Body of pancreas (tissue), 4 donors: ENCODE results near the gene DRC3. TPM values are rescaled to one million over a fixed set of nuclear protein-coding genes. Genes with fewer than 3 reads are reported as not detected.

Experiments
- ATAC-seq: fragments of 150-250 bp; one replicate; pipeline ENCODE4 v1.9.1; 2016
- DNase-seq, 4 donors: peaks; one replicate each; pipeline ENCODE4 v3.0.0-alpha.2; 2019
- H3K27ac ChIP-seq, 4 donors: fragments of 200-600 bp; sonication (generic); 1 replicate in 3 of 4; 2 replicates in 1 of 4; pipeline versions ENCODE4 v1.5.1 to v1.6.1; 2016 to 2019; ENCODE audit warnings: mild to moderate bottlenecking in 1 of 4, mixed read lengths in 1 of 4, moderate library complexity in 1 of 4
- H3K27me3 ChIP-seq, 2 donors: fragments of 200-600 bp; sonication (generic); one replicate each; pipeline ENCODE4 v1.6.0; 2016; ENCODE audit warnings: mild to moderate bottlenecking in 1 of 2
- H3K36me3 ChIP-seq, 2 donors: fragments of 200-600 bp; sonication (generic); replicated peaks in 1 of 2; 2 replicates each; pipeline ENCODE4 v1.5.1; 2016; ENCODE audit warnings: low read depth in 2 of 2; ENCODE audit not compliant: insufficient read depth in 1 of 2
- H3K4me1 ChIP-seq: fragments of 200-600 bp; sonication (generic); one replicate; pipeline ENCODE4 v1.6.0; 2016
- H3K4me3 ChIP-seq, 2 donors: fragments of 200-600 bp; sonication (generic); 1 replicate in 1 of 2; 2 replicates in 1 of 2; pipeline ENCODE4 v1.5.1; 2016 to 2019
- H3K9me3 ChIP-seq, 3 donors: fragments of 200-600 bp; sonication (generic); 1 replicate in 2 of 3; 2 replicates in 1 of 3; pipeline ENCODE4 v1.5.1; 2016
- CTCF ChIP-seq, 7 experiments: fragments of 450-650 bp in 4 of 7; fragments of 200-600 bp in 3 of 7; sonication (generic) in 3 of 7; IDR thresholded peaks; one replicate each; pipeline ENCODE4 v1.5.1; 2016 to 2019; ENCODE audit warnings: antibody characterized with exemption in 7 of 7
- POLR2A ChIP-seq, 3 donors: fragments of 450-650 bp; IDR thresholded peaks; one replicate each; pipeline ENCODE4 v1.6.1; 2016; ENCODE audit warnings: antibody characterized with exemption in 3 of 3, mild to moderate bottlenecking in 2 of 3
- WGBS, 2 donors: methylation state at CpG; one replicate each; pipeline ENCODE4 v1.1.5; 2017; 5-methylcytosine and 5-hydroxymethylcytosine counted together
- intact Hi-C: fragments of 100-400 bp; cut with DNase I; formaldehyde crosslinking; loops from one replicate; pipeline ENCODE4 v1.15.1; 2023
- total RNA-seq, 2 donors: library from RNA; depleted of rRNA; stranded (reverse); fragments of >200 nt; gene quantifications; one replicate each; pipeline ENCODE4 v1.1.0, GENCODE V29; 2016

The DRC3 gene
- total RNA-seq, 2 donors from 2014 or later = 2.9 to 6.9 TPM

- TF ChIP-seq CTCF (IDR thresholded peaks at IDR 0.05) (no peak), POLR2A (IDR thresholded peaks at IDR 0.05) (no peak)
- Histone ChIP-seq H3K27ac (no peak overlapping the region), H3K9me3 (no peaks in the 10 kb centered on the region), H3K4me1 (peaks cover 21% of the 10 kb centered on the region), H3K36me3 (no peaks in the 10 kb centered on the region), H3K27me3 (no peaks in the 10 kb centered on the region), H3K4me3 (no peak overlapping the region)
- DNase-seq = no peak
- 77 to 78% methylated on average over 7 of the region's 7 CpGs for WGBS, 2 donors
- intact Hi-C loops = no loop called here
- no peak for ATAC-seq
These were observed 8.8 kb upstream of the DRC3 start for GRCh38 chr17:17963694-17964436.

DNA sequence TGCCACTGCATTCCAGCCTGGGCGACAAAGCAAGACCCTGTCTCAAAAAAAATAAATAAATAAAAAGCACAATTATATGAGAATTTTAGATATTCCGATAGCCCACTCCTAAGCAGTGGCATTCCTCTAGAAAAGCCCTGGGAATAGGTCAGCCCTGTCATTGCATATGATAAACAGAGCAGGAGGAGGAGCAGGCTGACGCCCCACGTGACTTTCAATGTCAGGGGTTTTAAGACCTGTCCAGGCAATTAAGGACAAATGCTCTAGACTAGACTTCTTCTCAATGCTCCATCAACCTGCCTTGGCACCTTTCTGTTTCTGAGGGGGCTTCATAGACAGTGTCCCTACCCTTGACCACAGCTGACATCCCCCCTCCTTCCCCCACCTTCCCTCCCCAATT, 8.0 kb upstream of the DRC3 start:
- peaks cover 13% of the 10 kb centered on the region for H3K4me1 ChIP-seq
- intact Hi-C loops = no loop called here
- H3K36me3 ChIP-seq = no peaks in the 10 kb centered on the region
- 73 to 81% methylated on average over 4 of the region's 4 CpGs for WGBS, 2 donors
- no peak for ATAC-seq
- no peak for DNase-seq
- no peak overlapping the region for H3K27ac ChIP-seq
- no peak for TF ChIP-seq POLR2A (IDR thresholded peaks at IDR 0.05)
- no peak for TF ChIP-seq CTCF (IDR thresholded peaks at IDR 0.05)
- no peaks in the 10 kb centered on the region for H3K27me3 ChIP-seq
- H3K4me3 ChIP-seq = no peak overlapping the region
- no peaks in the 10 kb centered on the region for H3K9me3 ChIP-seq

- no peak for DNase-seq
- Histone ChIP-seq H3K4me1 (peaks cover 12% of the 10 kb centered on the region), H3K36me3 (no peaks in the 10 kb centered on the region), H3K27me3 (no peaks in the 10 kb centered on the region), H3K27ac (no peak overlapping the region), H3K4me3 (no peak overlapping the region), H3K9me3 (no peaks in the 10 kb centered on the region)
- no peak for TF ChIP-seq POLR2A (IDR thresholded peaks at IDR 0.05)
- no peak for TF ChIP-seq CTCF (IDR thresholded peaks at IDR 0.05)
- ATAC-seq = no peak
- 92 to 96% methylated on average over 2 of the region's 2 CpGs for WGBS, 2 donors
- intact Hi-C loops = no loop called here
These were observed 7.4 kb upstream of the DRC3 start for GRCh38 chr17:17965152-17965721.

GRCh38 chr17:17966399-17966798, 6.3 kb upstream of the DRC3 start:
- Histone ChIP-seq H3K4me1 (peaks cover 20% of the 10 kb centered on the region), H3K27ac (no peak overlapping the region)

More at GRCh38 chr17:17966399-17966798, 6.3 kb upstream of the DRC3 start:
- WGBS, 2 donors = 64 to 66% methylated on average over 3 of the region's 3 CpGs
- TF ChIP-seq CTCF (IDR thresholded peaks at IDR 0.05) = no peak
- TF ChIP-seq POLR2A (IDR thresholded peaks at IDR 0.05) = no peak
- H3K9me3 ChIP-seq = no peaks in the 10 kb centered on the region
- ATAC-seq (no peak), DNase-seq (no peak)
- intact Hi-C loops = no loop called here
- no peaks in the 10 kb centered on the region for H3K36me3 ChIP-seq
- H3K27me3 ChIP-seq = no peaks in the 10 kb centered on the region
- no peak overlapping the region for H3K4me3 ChIP-seq
